Hepatocyte (in vitro differentiated cells): ENCODE measurements around the gene TMEM218.

Experiments used
- CTCF ChIP-seq: fragments of 200-600 bp; sonication (generic); IDR thresholded peaks from 2 replicates; pipeline ENCODE4 v1.5.1; 2016; ENCODE audit warnings: antibody characterized with exemption, mild to moderate bottlenecking; ENCODE audit not compliant: poor library complexity
- EZH2 ChIP-seq: fragments of 200-600 bp; sonication (generic); IDR thresholded peaks from 2 replicates; pipeline ENCODE4 v1.6.1; 2016; ENCODE audit warnings: antibody characterized with exemption, mild to moderate bottlenecking, borderline replicate concordance
- EZH2phosphoT487 ChIP-seq: fragments of 200-600 bp; sonication (generic); IDR thresholded peaks from one replicate; pipeline ENCODE4 v1.6.1; 2018; ENCODE audit warnings: antibody characterized with exemption, mild to moderate bottlenecking, low read depth, moderate library complexity; ENCODE audit not compliant: unreplicated experiment, severe bottlenecking

GRCh38 chr11:125146232-125146631 lies 34.8 kb upstream of the TMEM218 start:
- TF ChIP-seq CTCF (no peak), EZH2 (no peak), EZH2phosphoT487 (no peak)
